Pulmonary artery endothelial cell (primary cell): ENCODE data around the gene CELSR2. TPM values are rescaled to one million over a fixed set of nuclear protein-coding genes. Genes with fewer than 3 reads are reported as not detected.

Experiments
- DNase-seq: peaks from one replicate; pipeline ENCODE4 v3.0.0-alpha.2; 2011; ENCODE audit warnings: low read depth, low spot score
- total RNA-seq: library from RNA; depleted of rRNA; stranded (reverse); fragments of >200 nt; gene quantifications from 2 replicates; pipeline ENCODE4 v1.2.3, GENCODE V29; 2014

Gene CELSR2
- total RNA-seq, 1 donor from 2014 or later = 1.3 TPM

- DNase-seq = no peak
Observed at GRCh38 chr1:109251277-109252166, 2.2 kb downstream of the CELSR2 start.

GRCh38 chr1:109252167-109252892 is 3.0 kb downstream of the CELSR2 start:
- no peak for DNase-seq

- DNase-seq = no peak
Observed at GRCh38 chr1:109252893-109253802, 3.8 kb downstream of the CELSR2 start.

GRCh38 chr1:109253803-109254620 is 4.7 kb downstream of the CELSR2 start:
- no peak for DNase-seq

- DNase-seq = no peak
Observed at GRCh38 chr1:109254621-109255096, 5.3 kb downstream of the CELSR2 start.

GRCh38 chr1:109255097-109255651 is 5.8 kb downstream of the CELSR2 start:
- no peak for DNase-seq

GRCh38 chr1:109255678-109256077 is 6.3 kb downstream of the CELSR2 start:
- DNase-seq = no peak

- DNase-seq = no peak
Observed at GRCh38 chr1:109256085-109256484, 6.7 kb downstream of the CELSR2 start.

- DNase-seq = no peak
Observed at GRCh38 chr1:109256971-109257681, 7.8 kb downstream of the CELSR2 start.

GRCh38 chr1:109257682-109258421 is 8.5 kb downstream of the CELSR2 start:
- no peak for DNase-seq

- no peak for DNase-seq
Observed at GRCh38 chr1:109258481-109259466, 9.4 kb downstream of the CELSR2 start.

- no peak for DNase-seq
Observed at GRCh38 chr1:109259674-109260557, 10.6 kb downstream of the CELSR2 start.

GRCh38 chr1:109261006-109261405 is 11.7 kb downstream of the CELSR2 start:
- no peak for DNase-seq

- no peak for DNase-seq
Observed at GRCh38 chr1:109261578-109261977, 12.2 kb downstream of the CELSR2 start.

GRCh38 chr1:109262231-109263055 is 13.1 kb downstream of the CELSR2 start:
- DNase-seq = no peak

- no peak for DNase-seq
Observed at GRCh38 chr1:109263234-109263596, 13.9 kb downstream of the CELSR2 start.
